Activated CD8-positive, alpha-beta memory T cell treated with anti-CD3 and anti-CD28 coated beads for 24 hours (primary cell): ENCODE results near the gene ANGPT4.

Experiments used
- DNase-seq: peaks from one replicate; pipeline ENCODE4 v3.0.0-alpha.2; 2020

ANGPT4 gene

GRCh38 chr20:840858-841567 is 75.1 kb downstream of the ANGPT4 start:
- DNase-seq, result peak; percentile 70

DNA sequence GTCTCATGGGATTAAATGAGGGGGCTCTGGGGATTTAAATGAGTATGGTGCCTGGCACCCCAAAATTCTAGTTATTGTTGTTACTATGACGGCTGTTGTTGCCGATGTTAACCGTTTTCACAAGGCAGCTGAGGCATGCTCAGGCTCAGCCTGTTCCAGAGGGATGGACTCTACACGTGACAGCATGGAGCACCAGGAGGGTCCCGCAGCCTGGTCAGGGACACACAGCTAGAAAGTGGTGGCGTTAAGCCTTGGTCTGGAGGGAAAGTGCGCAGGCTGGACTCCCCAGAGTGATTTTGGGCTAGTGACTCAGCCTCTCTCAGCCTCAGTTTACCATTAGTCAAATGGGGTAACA is 75.7 kb downstream of the ANGPT4 start:
- no peak for DNase-seq

- no peak for DNase-seq
Observed at GRCh38 chr20:839626-840025, 76.5 kb downstream of the ANGPT4 start.

- DNase-seq, result no peak
Observed at GRCh38 chr20:839015-839414, 77.1 kb downstream of the ANGPT4 start.

GRCh38 chr20:836190-836589 is 79.9 kb downstream of the ANGPT4 start:
- DNase-seq, result no peak

- peak; percentile 66 for DNase-seq
Observed at GRCh38 chr20:835608-836045, 80.5 kb downstream of the ANGPT4 start.

GRCh38 chr20:834151-834746 is 81.9 kb downstream of the ANGPT4 start:
- DNase-seq, result peak; percentile 63

GRCh38 chr20:833450-834150 is 82.5 kb downstream of the ANGPT4 start, which contains the start of gene FAM110A:
TSS of gene FAM110A (plus strand) at chr20:833715. CDS start at chr20:844805, 11,090 bp downstream.
- peak; percentile 96 for DNase-seq

GRCh38 chr20:833121-833449 is 83.0 kb downstream of the ANGPT4 start:
- DNase-seq, result no peak

DNA sequence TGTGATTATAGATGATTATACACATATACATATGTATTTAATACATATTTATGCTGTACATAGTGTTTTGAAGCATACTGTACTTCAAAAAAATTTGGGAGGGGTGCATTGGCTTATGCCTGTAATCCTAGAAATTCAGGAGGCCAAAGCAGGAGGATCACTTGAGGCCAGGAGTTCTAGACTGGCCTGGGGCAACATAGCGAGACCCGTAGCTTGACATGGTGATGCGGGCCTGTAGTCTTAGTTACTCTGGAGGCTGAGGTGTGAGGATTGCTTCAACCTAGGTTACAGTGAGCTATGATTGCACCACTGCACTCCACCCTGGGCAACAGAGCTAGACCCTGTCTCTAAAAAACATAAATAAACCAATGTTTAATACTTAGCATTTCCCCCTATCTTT is 84.2 kb downstream of the ANGPT4 start:
- DNase-seq, result no peak

- no peak for DNase-seq
Observed at GRCh38 chr20:831251-831650, 84.9 kb downstream of the ANGPT4 start.

DNA sequence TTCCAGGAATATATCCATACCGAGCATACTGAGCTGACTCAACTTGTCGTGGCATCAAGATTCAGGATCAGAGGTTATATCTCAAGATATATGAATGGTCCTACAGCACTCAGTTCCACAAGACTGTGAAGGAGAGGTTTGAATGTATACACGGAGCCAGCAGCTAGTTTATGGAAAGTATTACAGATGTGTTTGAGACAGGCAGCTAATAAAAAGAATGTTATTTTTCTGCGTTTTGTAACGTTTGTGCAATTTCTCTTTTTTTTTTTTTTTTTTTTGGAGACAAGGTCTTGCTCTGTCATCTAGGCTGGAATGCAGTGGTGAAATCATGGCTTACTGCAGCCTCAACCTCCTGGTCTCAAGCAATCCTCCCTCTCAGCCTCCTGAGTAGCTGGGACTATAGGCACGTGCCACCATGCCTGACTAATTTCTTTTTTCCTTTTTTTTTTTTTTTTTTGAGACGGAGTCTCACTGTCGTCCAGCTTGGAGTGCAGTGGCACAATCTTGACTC is 86.1 kb downstream of the ANGPT4 start:
- no peak for DNase-seq

GRCh38 chr20:829551-829950 is 86.6 kb downstream of the ANGPT4 start:
- no peak for DNase-seq

- DNase-seq, result peak; percentile 33
Observed at GRCh38 chr20:828987-829386, 87.1 kb downstream of the ANGPT4 start.

- DNase-seq, result peak; percentile 7
Observed at GRCh38 chr20:827981-828380, 88.2 kb downstream of the ANGPT4 start.

DNA sequence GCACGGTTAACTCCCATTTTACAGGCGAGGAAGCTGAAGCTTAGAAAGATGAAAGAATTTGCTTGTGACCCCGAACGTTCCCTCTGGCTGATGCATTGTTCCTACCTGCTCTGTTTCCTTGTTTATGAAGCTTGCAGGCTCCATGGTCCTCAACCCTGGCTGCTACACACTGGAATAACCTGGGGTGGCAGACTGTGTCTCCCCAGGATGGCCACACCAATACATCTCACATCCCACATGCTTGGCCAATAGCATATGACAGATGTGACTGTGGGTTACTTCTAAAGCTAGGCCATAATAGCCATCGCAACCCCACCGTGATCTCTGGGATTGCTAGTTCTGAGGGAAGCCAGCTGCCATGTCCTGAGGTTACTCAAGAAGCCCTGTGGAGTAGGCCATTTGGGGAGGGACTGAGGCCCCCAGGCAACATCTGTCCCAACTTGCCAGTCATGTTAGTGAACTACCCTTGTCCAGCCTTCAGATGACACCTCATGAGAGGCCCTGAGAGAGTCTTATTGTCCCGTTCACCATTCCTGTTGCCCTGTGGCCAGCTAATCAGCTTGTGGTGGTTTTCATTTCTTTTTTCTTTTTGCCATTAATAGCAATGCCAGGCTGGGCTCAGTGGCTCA is 89.3 kb downstream of the ANGPT4 start:
- peak; percentile 38 for DNase-seq

GRCh38 chr20:825710-826421 is 90.3 kb downstream of the ANGPT4 start:
- DNase-seq, result peak; percentile 40

DNA sequence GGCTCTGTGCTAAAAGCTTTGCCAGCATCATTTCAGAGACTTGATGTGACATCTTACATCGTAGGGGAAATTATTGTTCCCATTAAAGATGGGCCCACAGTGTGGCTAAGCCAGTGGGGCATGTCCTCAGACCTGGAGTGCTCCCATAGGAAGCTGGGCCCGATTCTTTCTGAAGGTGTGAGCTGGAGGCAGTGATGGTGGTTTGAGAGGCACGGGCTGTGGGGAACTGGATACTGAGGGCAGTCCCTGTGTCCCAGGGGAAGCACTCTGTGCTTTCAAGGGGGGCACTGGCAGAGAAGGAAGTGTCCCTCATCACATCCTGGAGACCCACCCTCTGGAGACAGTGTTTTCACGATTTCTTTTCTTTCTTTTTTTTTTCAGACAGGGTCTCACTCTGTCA is 91.2 kb downstream of the ANGPT4 start:
- no peak for DNase-seq

DNA sequence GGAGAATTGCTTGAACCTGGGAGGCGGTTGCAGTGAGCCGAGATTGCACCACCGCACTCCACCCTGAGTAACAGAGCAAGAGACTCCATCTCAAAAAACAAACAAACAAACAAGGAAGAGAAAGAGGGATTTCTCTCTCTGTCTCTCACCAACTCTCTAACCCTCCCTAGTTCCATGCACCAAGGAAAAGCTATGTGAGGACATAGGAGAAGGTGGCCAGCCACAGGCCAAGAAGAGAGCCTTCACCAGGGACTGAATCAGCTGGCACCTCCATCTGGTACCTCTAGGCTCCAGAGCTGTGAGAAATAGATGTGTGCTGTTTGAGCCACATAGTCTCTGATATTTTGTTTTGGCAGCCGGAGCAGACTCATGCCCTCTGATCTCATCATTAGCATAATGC is 91.6 kb downstream of the ANGPT4 start:
- DNase-seq, result no peak

DNA sequence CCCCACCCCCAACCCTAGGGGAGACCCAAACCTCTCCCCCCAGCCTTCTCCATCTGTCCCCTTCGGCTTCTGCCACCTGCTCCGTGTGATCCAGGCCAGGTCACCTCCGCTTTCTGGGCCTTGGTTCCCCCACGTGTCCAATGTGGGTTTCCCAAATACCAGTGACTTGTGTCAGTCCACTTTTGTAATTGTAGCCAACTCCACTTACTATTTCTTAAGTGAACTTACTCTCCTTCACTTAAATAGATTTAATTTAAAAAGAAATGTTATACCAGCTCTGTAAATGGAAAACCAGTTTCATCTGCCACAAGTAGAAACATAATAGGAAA is 92.6 kb downstream of the ANGPT4 start:
- DNase-seq, result no peak

DNA sequence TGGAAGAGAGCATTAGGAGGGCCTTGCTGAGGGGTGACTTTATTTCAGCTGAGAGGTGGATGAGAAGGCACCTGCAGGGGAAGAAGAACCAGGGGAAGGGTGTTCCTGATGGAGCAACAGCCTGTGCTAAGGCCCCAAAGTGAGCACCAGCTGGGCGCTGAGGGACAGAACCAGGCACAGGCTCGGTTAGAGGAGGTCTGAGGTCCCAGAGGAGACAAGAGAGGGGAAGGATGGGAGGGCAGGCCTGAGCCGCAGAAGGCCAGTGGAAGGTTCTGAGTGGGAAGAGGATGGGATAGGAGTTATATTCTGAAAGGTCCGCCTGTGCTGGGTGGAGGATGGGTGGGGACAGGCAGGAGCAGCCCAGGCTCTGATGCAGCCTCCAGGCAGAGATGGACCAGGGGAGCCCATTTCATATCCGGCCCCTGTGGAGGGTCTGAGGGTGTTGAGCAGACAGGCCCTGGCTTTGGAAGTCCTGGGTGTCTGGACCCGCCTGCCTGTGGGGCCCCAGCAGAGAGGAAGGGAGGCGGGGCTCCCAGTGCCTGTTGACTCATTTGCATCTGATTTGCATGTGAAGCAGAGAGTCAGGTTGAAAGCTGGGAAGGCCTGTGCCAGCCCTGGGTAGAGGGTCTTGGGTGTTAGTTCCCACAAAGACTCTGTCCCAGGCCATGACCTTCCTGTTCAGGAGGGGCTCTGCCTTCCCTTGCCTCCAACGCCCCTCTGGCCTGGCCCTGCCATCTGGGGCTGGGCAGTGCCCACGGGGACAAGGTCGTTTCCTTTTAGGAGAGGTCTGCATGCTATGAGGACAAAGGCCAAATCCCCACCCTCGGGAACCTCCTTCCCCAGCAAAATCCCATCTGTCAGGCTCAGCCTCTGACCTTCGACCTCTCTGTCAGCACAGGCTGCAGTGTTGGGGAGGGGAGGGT is 93.2 kb downstream of the ANGPT4 start:
- no peak for DNase-seq

DNA sequence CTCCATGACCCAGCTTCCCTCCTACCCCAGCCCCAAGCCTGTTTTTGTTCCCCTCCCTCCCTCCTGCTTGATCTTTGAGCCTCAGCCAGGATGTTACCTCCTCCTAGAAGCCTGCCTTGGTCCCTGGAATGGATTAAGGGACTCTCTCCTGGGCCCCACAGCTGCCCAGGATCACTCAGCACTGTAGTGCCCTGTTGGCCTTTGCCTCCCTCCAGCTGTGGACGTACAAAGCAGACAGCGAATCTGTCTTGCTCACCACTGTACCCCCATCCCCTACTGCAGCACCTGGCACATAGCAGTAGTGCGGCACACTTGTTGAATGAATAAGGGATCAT is 94.4 kb downstream of the ANGPT4 start:
- DNase-seq, result no peak
